Measurements from ENCODE around the gene APP.

The APP gene

GRCh38 chr21:26154753-26155152, 15.8 kb downstream of the APP start:
- TF ChIP-seq JUND (IDR thresholded peaks at IDR 0.05; ENCODE audit: low read depth), result no peak
- DNase-seq (ENCODE audit: low read depth in 1 of 2, low spot score in 1 of 2), result no peak
- in situ Hi-C loops (cut with HindIII; ENCODE audit: low pct_unique_long_range_greater_than_20kb, low sequenced_read_pairs), result no loop called here

GRCh38 chr21:26153758-26154157, 16.8 kb downstream of the APP start:
- DNase-seq (ENCODE audit: low read depth in 1 of 2, low spot score in 1 of 2), result no peak
- no peak for TF ChIP-seq JUND (IDR thresholded peaks at IDR 0.05; ENCODE audit: low read depth)
- in situ Hi-C loops (cut with HindIII; ENCODE audit: low pct_unique_long_range_greater_than_20kb, low sequenced_read_pairs), result no loop called here

DNA sequence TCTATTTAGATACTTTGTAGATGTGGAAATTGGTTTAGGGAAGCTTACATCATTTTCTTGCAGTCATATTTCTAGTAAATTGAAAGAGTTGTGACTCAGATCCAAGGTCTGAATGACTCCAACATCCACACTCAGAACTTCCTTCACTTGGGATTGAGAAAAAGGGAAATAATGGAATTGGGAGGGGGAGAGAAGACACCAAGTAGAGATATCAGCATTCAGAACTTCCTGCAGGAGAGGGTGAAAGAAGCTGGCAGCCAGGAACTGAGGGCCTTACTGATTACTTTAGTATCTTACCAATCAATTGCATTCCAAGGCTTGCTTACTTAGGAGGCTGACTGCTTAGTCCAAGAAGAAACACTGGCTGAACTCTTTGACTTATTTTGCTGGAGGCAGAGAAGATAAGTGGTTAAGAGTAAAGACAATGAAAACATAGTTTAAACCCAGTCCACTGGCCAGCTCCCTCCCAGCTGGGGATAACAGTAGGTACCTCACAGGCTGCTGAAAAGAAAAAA, 21.7 kb downstream of the APP start:
- in situ Hi-C loops (cut with HindIII; ENCODE audit: low pct_unique_long_range_greater_than_20kb, low sequenced_read_pairs), result no loop called here
- peak in 1 of 2 experiments; percentile 48 for DNase-seq (ENCODE audit: low read depth in 1 of 2, low spot score in 1 of 2)
- TF ChIP-seq JUND (IDR thresholded peaks at IDR 0.05; ENCODE audit: low read depth), result no peak

GRCh38 chr21:26148071-26148839, 22.3 kb downstream of the APP start:
- TF ChIP-seq JUND (IDR thresholded peaks at IDR 0.05; ENCODE audit: low read depth), result no peak
- in situ Hi-C loops (cut with HindIII; ENCODE audit: low pct_unique_long_range_greater_than_20kb, low sequenced_read_pairs), result no loop called here
- peak; percentile 27 to 67 for DNase-seq (ENCODE audit: low read depth in 1 of 2, low spot score in 1 of 2)

DNA sequence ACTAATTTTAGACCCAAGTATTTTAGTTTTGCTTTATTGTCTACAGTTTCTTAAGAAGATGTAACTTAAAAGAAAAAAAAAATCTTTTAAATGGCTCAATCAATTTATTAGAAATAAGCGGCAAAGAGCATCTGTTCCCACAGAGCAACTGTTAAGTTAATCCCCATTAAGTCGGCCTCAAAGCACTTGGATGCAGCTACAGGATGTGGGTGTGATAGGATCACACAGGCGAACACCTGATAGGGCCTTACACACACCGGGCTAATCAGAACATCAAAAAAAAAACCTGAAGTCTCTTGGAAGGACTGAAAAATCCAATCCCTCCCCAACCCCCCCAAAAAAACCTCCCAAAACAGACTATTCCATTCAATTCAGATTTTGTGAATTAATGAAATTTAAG, 23.0 kb downstream of the APP start:
- TF ChIP-seq JUND (IDR thresholded peaks at IDR 0.05; ENCODE audit: low read depth), result no peak
- no peak for DNase-seq (ENCODE audit: low read depth in 1 of 2, low spot score in 1 of 2)
- in situ Hi-C loops (cut with HindIII; ENCODE audit: low pct_unique_long_range_greater_than_20kb, low sequenced_read_pairs), result no loop called here

GRCh38 chr21:26146681-26147080, 23.9 kb downstream of the APP start:
- DNase-seq (ENCODE audit: low read depth in 1 of 2, low spot score in 1 of 2), result no peak
- in situ Hi-C loops (cut with HindIII; ENCODE audit: low pct_unique_long_range_greater_than_20kb, low sequenced_read_pairs), result no loop called here
- no peak for TF ChIP-seq JUND (IDR thresholded peaks at IDR 0.05; ENCODE audit: low read depth)

- DNase-seq (ENCODE audit: low read depth in 1 of 2, low spot score in 1 of 2), result no peak
- in situ Hi-C loops (cut with HindIII; ENCODE audit: low pct_unique_long_range_greater_than_20kb, low sequenced_read_pairs), result no loop called here
- TF ChIP-seq JUND (IDR thresholded peaks at IDR 0.05; ENCODE audit: low read depth), result no peak
These were observed 26.5 kb downstream of the APP start for GRCh38 chr21:26144031-26144430.

DNA sequence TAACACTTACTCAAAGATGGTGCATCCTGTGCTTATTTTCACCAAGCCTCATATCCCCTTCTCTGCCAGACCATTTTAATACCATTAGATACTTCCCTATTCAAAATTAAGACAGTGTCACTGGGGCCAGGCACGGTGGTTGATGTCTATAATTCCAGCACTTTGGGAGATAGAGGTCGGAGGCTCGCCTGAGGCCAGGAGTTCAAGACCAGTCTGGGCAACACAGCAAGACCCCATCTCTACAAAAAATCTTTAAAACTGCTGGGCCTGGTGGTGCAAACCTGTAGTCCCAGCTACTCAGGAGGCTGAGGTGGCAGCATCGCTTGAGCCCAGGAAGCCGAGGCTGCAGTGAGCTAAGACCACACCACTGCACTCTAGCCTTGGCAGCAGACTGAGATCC, 28.2 kb downstream of the APP start:
- in situ Hi-C loops (cut with HindIII; ENCODE audit: low pct_unique_long_range_greater_than_20kb, low sequenced_read_pairs), result no loop called here
- no peak for TF ChIP-seq JUND (IDR thresholded peaks at IDR 0.05; ENCODE audit: low read depth)
- DNase-seq (ENCODE audit: low read depth in 1 of 2, low spot score in 1 of 2), result no peak

DNA sequence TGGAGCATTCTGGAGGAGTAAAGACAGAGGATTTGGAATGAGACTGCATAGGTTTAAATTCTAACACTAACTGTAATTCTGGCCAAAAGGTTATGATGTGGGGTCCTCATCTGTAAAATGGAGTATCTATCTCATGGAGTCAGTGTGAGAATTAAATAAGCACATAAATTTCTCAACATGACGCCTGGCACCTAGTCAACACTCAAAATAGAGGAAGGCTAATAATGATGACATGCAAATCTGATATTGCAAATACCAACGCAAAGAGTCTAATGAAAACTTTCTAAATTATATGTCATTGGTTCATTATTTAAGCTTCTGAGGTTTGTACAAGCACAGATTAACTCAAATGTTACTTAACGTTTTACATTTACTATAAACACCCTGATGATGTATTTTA, 29.6 kb downstream of the APP start:
- in situ Hi-C loops (cut with HindIII; ENCODE audit: low pct_unique_long_range_greater_than_20kb, low sequenced_read_pairs), result no loop called here
- TF ChIP-seq JUND (IDR thresholded peaks at IDR 0.05; ENCODE audit: low read depth), result no peak
- no peak for DNase-seq (ENCODE audit: low read depth in 1 of 2, low spot score in 1 of 2)

GRCh38 chr21:26140164-26140579, 30.4 kb downstream of the APP start:
- peak in 1 of 2 experiments; percentile 91 for DNase-seq (ENCODE audit: low read depth in 1 of 2, low spot score in 1 of 2)
- in situ Hi-C loops (cut with HindIII; ENCODE audit: low pct_unique_long_range_greater_than_20kb, low sequenced_read_pairs), result no loop called here
- TF ChIP-seq JUND (IDR thresholded peaks at IDR 0.05; ENCODE audit: low read depth), result no peak

DNA sequence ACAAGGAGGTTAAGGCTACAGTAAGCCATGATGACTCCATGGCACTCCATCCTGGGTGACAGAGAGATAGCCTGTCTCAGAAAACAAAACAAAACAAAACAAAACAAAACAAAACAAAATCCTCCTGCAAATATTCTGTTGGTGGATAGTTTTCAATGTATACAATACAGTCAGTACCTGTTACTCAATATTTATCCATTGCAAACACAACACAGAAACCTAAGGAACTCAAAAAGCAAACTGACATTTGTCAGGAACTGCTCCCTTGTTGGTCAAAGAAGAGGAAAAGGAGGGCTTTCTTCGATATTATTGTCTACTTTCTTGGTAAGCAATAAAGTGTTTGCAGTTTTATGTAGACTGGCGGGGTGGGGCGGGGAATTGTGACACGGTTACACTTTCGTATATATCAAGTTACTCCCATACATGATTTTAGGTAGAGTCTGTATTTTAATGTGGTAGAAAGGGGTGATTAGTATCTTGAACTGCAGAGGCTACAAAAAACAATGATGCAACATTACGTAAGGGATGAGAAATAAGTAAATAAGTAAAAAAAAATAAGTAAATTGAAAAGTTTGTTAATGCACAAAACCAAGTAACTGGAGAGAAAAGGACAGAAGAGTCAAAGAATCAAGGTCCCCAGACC, 31.8 kb downstream of the APP start:
- TF ChIP-seq JUND (IDR thresholded peaks at IDR 0.05; ENCODE audit: low read depth), result no peak
- in situ Hi-C loops (cut with HindIII; ENCODE audit: low pct_unique_long_range_greater_than_20kb, low sequenced_read_pairs), result no loop called here
- peak in 1 of 2 experiments; percentile 68 for DNase-seq (ENCODE audit: low read depth in 1 of 2, low spot score in 1 of 2)

- in situ Hi-C loops (cut with HindIII; ENCODE audit: low pct_unique_long_range_greater_than_20kb, low sequenced_read_pairs), result no loop called here
- no peak for DNase-seq (ENCODE audit: low read depth in 1 of 2, low spot score in 1 of 2)
- no peak for TF ChIP-seq JUND (IDR thresholded peaks at IDR 0.05; ENCODE audit: low read depth)
These were observed 33.0 kb downstream of the APP start for GRCh38 chr21:26137379-26138060.

- in situ Hi-C loops (cut with HindIII; ENCODE audit: low pct_unique_long_range_greater_than_20kb, low sequenced_read_pairs), result no loop called here
- no peak for TF ChIP-seq JUND (IDR thresholded peaks at IDR 0.05; ENCODE audit: low read depth)
- no peak for DNase-seq (ENCODE audit: low read depth in 1 of 2, low spot score in 1 of 2)
These were observed 33.9 kb downstream of the APP start for GRCh38 chr21:26136671-26137070.

Measured in T47D (cell line).